Fibroblast of pulmonary artery (primary cell): ENCODE measurements around the gene MEIKIN.
A peak's percentile ranks its signal among the peaks of the same experiment; 100 is the strongest.

Experiments used
- DNase-seq: peaks from one replicate; pipeline ENCODE4 v3.0.0-alpha.2; 2010; ENCODE audit warnings: low read depth
- H3K4me3 ChIP-seq: replicated peaks from 2 replicates; pipeline ENCODE4 v1.5.1; 2011; ENCODE audit warnings: low read depth, mild to moderate bottlenecking, control low read depth, low read length, moderate library complexity
- CTCF ChIP-seq: IDR thresholded peaks from 2 replicates; pipeline ENCODE4 v1.5.1; 2011; ENCODE audit warnings: mild to moderate bottlenecking, control low read depth, low read length, inconsistent platforms; ENCODE audit errors: missing control alignments

Gene MEIKIN

DNA sequence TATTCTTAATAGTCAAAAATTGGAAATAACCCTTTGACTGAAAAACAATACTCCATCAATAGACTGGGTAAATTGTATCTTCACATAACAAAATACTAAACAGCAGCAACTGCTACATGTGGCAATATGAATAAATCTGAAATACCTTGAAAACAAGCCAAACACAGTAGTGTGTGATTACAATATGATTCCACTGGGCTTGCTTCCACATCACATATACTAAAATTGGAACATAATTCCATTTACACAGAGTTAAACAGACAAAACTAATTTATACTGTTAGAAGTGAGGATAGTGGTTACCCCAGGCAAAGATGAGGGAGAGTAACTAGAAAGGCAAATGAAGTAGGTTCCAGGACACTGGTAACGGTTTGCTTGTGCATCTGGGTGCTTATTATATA lies 169.0 kb downstream of the MEIKIN start:
- H3K4me3 ChIP-seq = no peak overlapping the region
- DNase-seq = peak; percentile 34
- no peak for TF ChIP-seq CTCF

DNA sequence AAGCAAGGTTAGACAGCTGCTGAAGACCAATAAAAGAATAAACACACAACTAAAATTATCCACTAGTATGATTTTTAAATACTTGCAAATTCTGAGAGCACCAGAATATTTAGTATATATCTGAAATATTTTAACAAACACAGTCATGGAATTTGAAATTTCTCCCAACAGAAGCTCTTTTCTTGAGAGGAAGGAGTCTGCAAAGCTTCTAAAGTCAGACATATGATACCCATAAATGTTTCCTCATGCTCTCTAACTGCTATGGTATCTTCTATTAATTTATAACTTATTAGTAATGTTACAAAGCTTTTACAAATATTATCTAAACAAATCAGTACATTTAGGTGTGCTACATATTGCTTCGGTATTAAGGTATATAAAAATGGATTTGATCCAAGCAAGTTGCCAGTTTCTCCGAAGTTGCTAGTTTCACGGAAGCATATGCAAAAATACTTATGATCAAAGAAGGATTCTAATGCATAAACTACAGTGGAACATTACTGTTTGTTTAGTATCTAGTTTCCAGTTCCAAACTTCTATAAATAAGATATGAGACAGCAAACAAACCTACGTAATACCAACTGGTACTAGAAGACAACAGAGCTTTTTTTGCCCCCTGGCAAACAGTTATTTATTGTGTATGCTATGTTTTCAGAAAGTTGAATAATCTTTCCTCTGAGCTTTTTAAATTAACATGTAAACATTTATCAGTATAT lies 170.7 kb downstream of the MEIKIN start:
- no peak for DNase-seq
- H3K4me3 ChIP-seq = no peak overlapping the region
- TF ChIP-seq CTCF = no peak

GRCh38 chr5:131773805-131774204 lies 171.7 kb downstream of the MEIKIN start:
- H3K4me3 ChIP-seq = no peak overlapping the region
- DNase-seq = no peak
- no peak for TF ChIP-seq CTCF

GRCh38 chr5:131771692-131772091 lies 173.8 kb downstream of the MEIKIN start:
- H3K4me3 ChIP-seq = no peak overlapping the region
- no peak for DNase-seq
- no peak for TF ChIP-seq CTCF

DNA sequence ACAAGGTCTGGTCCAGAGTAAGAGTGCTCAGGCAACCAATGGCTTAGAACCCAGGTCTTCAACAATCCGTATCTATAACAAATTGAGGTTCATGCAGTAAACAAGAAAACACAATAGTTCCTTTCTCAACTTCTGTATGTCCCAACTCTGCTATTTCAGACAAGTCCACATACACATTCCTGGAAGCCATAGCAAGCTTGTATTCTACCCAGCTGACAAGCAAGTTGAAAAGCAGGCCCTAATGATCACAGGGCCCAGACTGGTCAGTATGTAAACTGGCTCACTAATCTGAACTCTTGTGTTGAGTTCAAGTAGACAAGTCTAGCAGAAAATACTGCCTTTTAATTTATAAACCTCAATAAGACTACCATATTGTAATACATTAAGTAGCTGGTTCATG lies 175.5 kb downstream of the MEIKIN start:
- H3K4me3 ChIP-seq = no peak overlapping the region
- no peak for DNase-seq
- no peak for TF ChIP-seq CTCF

- TF ChIP-seq CTCF = no peak
- H3K4me3 ChIP-seq = no peak overlapping the region
- DNase-seq = no peak
These were observed 176.1 kb downstream of the MEIKIN start for GRCh38 chr5:131769336-131769735.

GRCh38 chr5:131767891-131768290 lies 177.6 kb downstream of the MEIKIN start:
- no peak overlapping the region for H3K4me3 ChIP-seq
- no peak for DNase-seq
- TF ChIP-seq CTCF = no peak
